K562 (cell line): Measurements from ENCODE around the gene C3orf52. TPM values are rescaled to one million over a fixed set of nuclear protein-coding genes. Genes with fewer than 3 reads are reported as not detected.

Experiments used
- PBX2 ChIP-seq, 2 experiments: IDR thresholded peaks in 1 of 2; conservative IDR thresholded peaks in 1 of 2; 2 replicates each; pipeline ENCODE4 v1.6.1; 2016; ENCODE audit warnings: low read depth in 2 of 2, mild to moderate bottlenecking in 1 of 2, missing compliant biosample characterization in 1 of 2, missing genetic modification characterization in 1 of 2, moderate library complexity in 1 of 2
- RAD21 ChIP-seq, 2 experiments: fragments of 250-450 bp in 1 of 2; fragments of 450-650 bp in 1 of 2; sonication (Bioruptor Pico) in 1 of 2; formaldehyde crosslinking in 1 of 2; IDR thresholded peaks in 1 of 2; conservative IDR thresholded peaks in 1 of 2; 2 replicates each; pipeline versions ENCODE4 v1.4.0 to v1.8.0; 2020 to 2022; ENCODE audit warnings: mild to moderate bottlenecking in 2 of 2, moderate library complexity in 1 of 2
- REST ChIP-seq, 2 experiments: fragments of 450-650 bp; formaldehyde crosslinking in 1 of 2; IDR thresholded peaks; 2 replicates each; pipeline versions ENCODE4 v1.4.0 to v1.6.1; 2014 to 2020; ENCODE audit warnings: mild to moderate bottlenecking in 2 of 2, borderline replicate concordance in 1 of 2, low read depth in 1 of 2
- SP1 ChIP-seq: sonication (generic); formaldehyde crosslinking; IDR thresholded peaks from 2 replicates; pipeline ENCODE4 v1.8.1; 2022; ENCODE audit warnings: mild to moderate bottlenecking, missing genetic modification reagents
- polyA plus RNA-seq, 8 experiments: library from polyadenylated mRNA; depleted of rRNA in 4 of 8; stranded (reverse) in 5 of 8; unstranded in 3 of 8; fragments of >200 nt; fragmentation: Nextera tagmentation in 2 of 8; fragmentation: Illumina TruSeq in 1 of 8; extraction: Ambion mirVana in 2 of 8; extraction: Trizol in 1 of 8; gene quantifications; 2 replicates each; pipeline versions ENCODE4 v1.2.1 to v1.2.3, GENCODE V29; 2011 to 2014; ENCODE audit warnings: inconsistent platforms in 1 of 8, missing spikeins in 1 of 8
- total RNA-seq, 7 experiments: library from RNA; depleted of rRNA in 6 of 7; stranded (reverse); fragments of >200 nt in 6 of 7; fragmentation: Illumina TruSeq in 2 of 7; extraction: Trizol in 2 of 7; gene quantifications; 2 replicates each; pipeline versions ENCODE4 v1.2.1 to v1.2.3, GENCODE V29; 2011 to 2021; ENCODE audit warnings: low replicate concordance in 1 of 7

The C3orf52 gene
- total and polyA plus RNA-seq, 9 of the 15 experiments (the other 6 are each of a cell fraction or from before 2014, with no cell fraction given), result 2.8 to 6.1 (median 3.8) TPM

GRCh38 chr3:112136959-112137693 lies 50.9 kb downstream of the C3orf52 start (continued):
- peak in 1 of 2 experiments; percentile 63; a peak in 3 of 4 replicates for TF ChIP-seq RAD21 (CRISPR knock-in tag; conservative IDR thresholded peaks at IDR 0.05 in 1 of 2, IDR thresholded peaks at IDR 0.05 in 1 of 2)
- no peak for TF ChIP-seq PBX2 (CRISPR knock-in tag; IDR thresholded peaks at IDR 0.05; ENCODE audit: low read depth)
- peak; percentile 86 for TF ChIP-seq PBX2 (tag; conservative IDR thresholded peaks at IDR 0.05; ENCODE audit: low read depth)
- no peak for TF ChIP-seq SP1 (CRISPR knock-in tag)
- TF ChIP-seq REST (IDR thresholded peaks at IDR 0.05; ENCODE audit: borderline replicate concordance), result peak; percentile 14; the same call in 1 of the 2 replicates
- no peak for TF ChIP-seq REST (CRISPR knock-in tag; IDR thresholded peaks at IDR 0.05; ENCODE audit: low read depth)
